NCI-H510A (cell line): ENCODE data around the gene LRRC25.
"Not testable (repeated sequence)": the region's sequence is repeated elsewhere in the genome, so short reads cannot be mapped to it uniquely, and the experiment has no call there.

ENCODE experiments used
- DNase-seq: peaks from one replicate; lab custom pipeline; 2025; lab: John Stamatoyannopoulos, UW

Gene LRRC25

DNA sequence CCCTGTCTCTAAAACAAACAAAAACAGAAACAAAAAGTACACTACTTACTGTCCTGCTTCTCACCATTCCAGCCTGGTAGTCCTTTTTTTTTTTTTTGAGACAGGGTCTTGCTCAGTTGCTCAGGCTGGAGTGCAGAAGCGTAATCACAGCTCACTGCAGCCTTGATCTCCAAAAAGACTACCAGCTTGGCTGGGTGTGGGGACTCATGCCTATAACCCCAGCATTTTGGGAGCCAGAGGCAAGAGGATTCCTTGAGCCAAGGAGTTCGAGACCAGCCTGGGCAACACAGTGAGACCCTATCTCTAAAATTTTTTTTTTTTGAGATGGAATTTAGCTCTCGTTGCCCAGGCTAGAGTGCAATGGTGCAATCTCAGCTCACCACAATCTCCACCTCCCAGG is 16.6 kb downstream of the LRRC25 start:
- DNase-seq = no peak

DNA sequence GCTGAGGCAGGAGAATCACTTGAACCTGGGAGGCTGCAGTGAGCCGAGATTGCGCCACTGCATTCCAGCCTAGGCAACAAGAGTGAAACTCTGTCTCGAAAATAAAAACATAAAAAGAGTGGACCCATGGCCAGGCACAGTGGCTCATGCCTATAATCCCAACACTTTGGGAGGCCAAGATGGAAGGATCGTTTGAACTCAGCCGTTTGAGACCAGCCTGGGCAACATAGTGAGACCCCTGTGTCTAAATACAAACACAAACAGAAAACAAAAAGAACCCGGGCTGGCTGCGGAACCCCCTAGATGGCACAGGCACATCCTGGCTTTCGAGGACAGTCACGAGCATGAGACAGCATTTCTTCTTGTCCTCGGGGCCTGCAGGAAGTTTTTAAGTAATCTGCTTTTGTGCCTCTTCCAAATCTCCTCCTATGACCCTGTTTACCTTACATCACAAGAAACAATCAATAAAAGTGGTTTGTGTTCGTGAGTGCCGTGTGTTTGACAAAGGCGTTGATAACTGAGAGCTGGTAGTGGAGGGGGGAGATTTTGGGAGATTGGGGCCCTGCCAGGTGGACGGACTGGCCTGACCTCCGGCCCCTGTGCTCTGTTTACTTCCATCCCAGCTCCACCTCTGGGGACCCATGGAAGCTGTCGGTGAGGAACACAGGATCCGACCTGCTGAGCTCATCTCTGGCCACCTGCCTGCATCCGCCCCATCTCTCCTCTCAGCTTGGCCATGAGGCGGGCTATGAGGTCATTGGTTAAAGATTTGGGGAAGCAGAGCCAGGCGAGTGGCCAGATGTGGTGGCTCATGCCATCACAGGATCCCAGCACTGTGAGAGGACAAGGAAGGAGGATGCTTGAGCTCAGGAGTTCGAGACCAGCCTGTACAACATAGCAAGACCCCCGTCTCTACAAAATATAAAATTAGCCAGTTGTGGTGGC is 17.3 kb downstream of the LRRC25 start:
- DNase-seq = peak; percentile 75

GRCh38 chr19:18377026-18377425 is 20.4 kb downstream of the LRRC25 start:
- DNase-seq = no peak

GRCh38 chr19:18373892-18374629 is 23.4 kb downstream of the LRRC25 start:
- DNase-seq = peak; percentile 71

GRCh38 chr19:18373407-18373891 is 24.0 kb downstream of the LRRC25 start:
- no peak for DNase-seq

- no peak for DNase-seq
These were observed 28.8 kb downstream of the LRRC25 start for GRCh38 chr19:18368504-18369222.

DNA sequence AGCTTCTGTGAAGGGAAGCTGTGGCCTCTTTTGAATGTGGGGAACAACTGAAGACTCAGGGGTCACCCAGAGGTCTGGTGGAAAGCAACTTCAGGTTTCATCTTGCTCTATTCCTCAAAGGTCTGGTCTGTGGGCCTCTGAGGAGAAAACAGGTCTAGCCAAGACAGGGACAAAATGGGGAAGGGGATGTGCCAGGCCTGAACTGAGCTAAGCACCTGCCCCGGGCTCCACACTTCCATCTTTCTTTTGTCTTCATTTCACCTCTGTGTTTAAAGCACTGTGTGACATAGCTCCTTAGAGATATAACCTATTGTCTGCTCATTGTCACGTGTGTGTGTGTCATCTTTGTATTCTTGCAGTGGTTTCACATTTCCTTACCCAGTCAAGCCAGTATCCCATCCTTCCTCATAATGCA is 31.4 kb downstream of the LRRC25 start:
- no peak for DNase-seq

- peak; percentile 76 for DNase-seq
These were observed 32.4 kb downstream of the LRRC25 start for GRCh38 chr19:18364826-18365528.

- DNase-seq = not testable (repeated sequence)
These were observed 33.1 kb downstream of the LRRC25 start for GRCh38 chr19:18364277-18364825.

DNA sequence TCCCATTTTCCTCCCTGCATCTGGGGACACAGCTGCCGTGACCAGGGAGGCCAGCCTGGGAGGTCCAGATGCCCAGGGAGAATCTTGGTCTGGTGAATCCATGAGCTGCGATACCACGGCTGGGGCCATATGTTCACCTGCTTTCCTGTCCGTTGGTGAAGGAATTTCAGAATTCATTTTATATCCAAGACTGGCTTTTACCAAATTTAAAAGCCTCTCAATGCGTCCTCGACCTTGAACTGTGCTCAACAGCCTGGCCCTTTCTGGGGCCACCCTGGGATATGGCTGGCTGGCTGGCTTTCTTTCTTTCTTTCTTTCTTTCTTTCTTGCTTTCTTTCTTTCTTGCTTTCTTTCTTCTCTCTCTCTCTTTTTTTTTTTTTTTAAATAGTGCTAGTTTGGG is 33.6 kb downstream of the LRRC25 start:
- no peak for DNase-seq

DNA sequence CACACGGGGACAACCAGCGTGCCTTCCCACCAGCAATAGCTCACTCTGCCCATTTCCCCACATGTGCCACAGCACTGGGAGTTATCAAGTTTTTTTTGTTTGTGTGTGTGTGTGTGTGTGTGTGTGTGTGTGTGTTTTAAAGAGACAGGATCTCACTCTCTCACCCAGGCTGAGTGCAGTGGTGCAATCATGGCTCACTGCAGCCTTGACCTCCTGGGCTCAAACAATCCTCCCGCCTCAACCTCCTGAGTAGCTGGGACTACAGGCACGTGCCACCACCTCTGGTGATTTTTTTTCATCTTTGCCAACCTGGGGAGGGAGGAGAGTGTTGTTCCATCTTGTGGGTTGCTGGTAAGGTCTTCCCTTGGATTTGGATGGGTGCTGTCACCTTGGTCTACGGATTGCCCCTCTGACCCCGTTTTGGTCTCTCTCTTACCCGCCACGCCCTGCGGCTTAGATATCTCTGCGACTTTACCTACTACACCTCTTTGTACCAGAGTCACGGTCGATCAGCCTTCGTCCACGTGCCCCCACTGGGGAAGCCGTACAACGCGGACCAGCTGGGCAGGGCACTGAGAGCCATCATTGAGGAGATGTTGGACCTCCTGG is 34.4 kb downstream of the LRRC25 start:
- no peak for DNase-seq

DNA sequence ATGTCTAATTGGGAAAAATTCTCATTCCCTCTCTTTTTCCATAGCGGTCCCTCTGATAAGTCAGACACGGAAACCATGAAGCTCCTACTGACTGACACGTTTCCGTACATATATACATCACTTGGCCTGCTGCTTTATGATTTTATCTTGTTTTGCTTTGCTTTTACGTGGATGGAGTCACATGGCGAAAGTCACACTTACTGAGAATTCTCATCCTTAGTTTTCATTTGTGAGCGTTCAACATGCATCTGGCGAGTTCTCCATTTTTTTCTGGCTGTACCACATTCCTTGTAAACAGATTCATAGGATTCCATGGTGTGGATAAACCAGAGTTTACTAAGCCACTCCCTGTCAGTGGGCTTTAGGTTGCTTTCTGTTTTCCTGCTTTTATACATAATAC is 35.8 kb downstream of the LRRC25 start:
- DNase-seq = no peak

- DNase-seq = no peak
These were observed 40.4 kb downstream of the LRRC25 start for GRCh38 chr19:18357041-18357440.

- not testable (repeated sequence) for DNase-seq
These were observed 42.7 kb downstream of the LRRC25 start for GRCh38 chr19:18354743-18355142.

- no peak for DNase-seq
These were observed 43.9 kb downstream of the LRRC25 start for GRCh38 chr19:18353378-18354005.

- no peak for DNase-seq
These were observed 45.9 kb downstream of the LRRC25 start for GRCh38 chr19:18351544-18351943.

GRCh38 chr19:18350490-18350889 is 46.9 kb downstream of the LRRC25 start:
- no peak for DNase-seq

GRCh38 chr19:18349524-18350128 is 47.8 kb downstream of the LRRC25 start:
- no peak for DNase-seq

- not testable (repeated sequence) for DNase-seq
These were observed 48.5 kb downstream of the LRRC25 start for GRCh38 chr19:18348818-18349339.

- DNase-seq = no peak
These were observed 49.3 kb downstream of the LRRC25 start for GRCh38 chr19:18348171-18348570.
